GM23338 (cell line): ENCODE measurements around the gene CHRD. TPM values are rescaled to one million over a fixed set of nuclear protein-coding genes. Genes with fewer than 3 reads are reported as not detected.

Experiments
- ATAC-seq: fragments of 200-7000 bp; cut with Tn5 transposase; 3 replicates; pipeline ENCODE4 v1.9.1; 2020
- DNase-seq: peaks from one replicate; pipeline ENCODE4 v3.0.0-alpha.2; 2015; ENCODE audit warnings: low spot score
- H2AFZ ChIP-seq: fragments of 200-600 bp; sonication (generic); 2 replicates; pipeline ENCODE4 v1.8.0; 2016; ENCODE audit warnings: antibody characterized with exemption, mild to moderate bottlenecking, moderate library complexity
- H3F3A ChIP-seq: fragments of 200-600 bp; sonication (generic); replicated peaks from 2 replicates; pipeline ENCODE4 v1.8.0; 2017; ENCODE audit warnings: antibody characterized with exemption, mixed run types, low read depth
- H3K27ac ChIP-seq: fragments of 200-600 bp; sonication (generic); 2 replicates; pipeline ENCODE4 v1.6.1; 2016; ENCODE audit warnings: low read depth
- H3K27me3 ChIP-seq: fragments of 200-600 bp; sonication (generic); 2 replicates; pipeline ENCODE4 v1.8.0; 2016; ENCODE audit warnings: mild to moderate bottlenecking, mixed run types, moderate library complexity; ENCODE audit not compliant: insufficient read depth
- H3K36me3 ChIP-seq: fragments of 200-600 bp; sonication (generic); 2 replicates; pipeline ENCODE4 v1.8.0; 2016; ENCODE audit warnings: mild to moderate bottlenecking; ENCODE audit not compliant: insufficient read depth
- H3K4me1 ChIP-seq: fragments of 200-600 bp; sonication (generic); 2 replicates; pipeline ENCODE4 v1.8.0; 2016; ENCODE audit warnings: mild to moderate bottlenecking, moderate library complexity; ENCODE audit not compliant: insufficient read depth
- H3K4me2 ChIP-seq: fragments of 200-600 bp; sonication (generic); 2 replicates; pipeline ENCODE4 v1.7.1; 2017; ENCODE audit warnings: mixed run types
- H3K4me3 ChIP-seq: fragments of 200-600 bp; sonication (generic); 2 replicates; pipeline ENCODE4 v1.6.1; 2016; ENCODE audit warnings: mixed run types
- H3K79me2 ChIP-seq: fragments of 200-600 bp; sonication (generic); replicated peaks from 2 replicates; pipeline ENCODE4 v1.8.0; 2017; ENCODE audit warnings: mild to moderate bottlenecking; ENCODE audit not compliant: insufficient read depth
- H3K9me2 ChIP-seq: fragments of 200-600 bp; sonication (generic); 2 replicates; pipeline ENCODE4 v1.8.0; 2017; ENCODE audit not compliant: insufficient read depth
- H4K20me1 ChIP-seq: fragments of 200-600 bp; sonication (generic); replicated peaks from 2 replicates; pipeline ENCODE4 v1.8.0; 2017; ENCODE audit warnings: mild to moderate bottlenecking; ENCODE audit not compliant: insufficient read depth
- H3K27ac Mint-ChIP-seq: 2 replicates; pipeline ENCODE4 v1.8.0; 2020; ENCODE audit warnings: inconsistent platforms, mild to moderate bottlenecking, moderate library complexity, mixed read lengths
- H3K27me3 Mint-ChIP-seq: 3 replicates; pipeline ENCODE4 v1.8.0; 2022; ENCODE audit warnings: low read depth, mild to moderate bottlenecking, moderate library complexity, mixed read lengths, inconsistent platforms; ENCODE audit not compliant: insufficient read depth, poor library complexity
- H3K36me3 Mint-ChIP-seq: 3 replicates; pipeline ENCODE4 v1.8.0; 2021; ENCODE audit warnings: low read depth, mild to moderate bottlenecking, inconsistent platforms, moderate library complexity, mixed read lengths
- H3K4me1 Mint-ChIP-seq: 3 replicates; pipeline ENCODE4 v1.8.0; 2020; ENCODE audit warnings: mild to moderate bottlenecking, inconsistent platforms, mixed read lengths
- H3K4me3 Mint-ChIP-seq: 3 replicates; pipeline ENCODE4 v1.8.0; 2021; ENCODE audit warnings: moderate library complexity, mild to moderate bottlenecking, inconsistent platforms, mixed read lengths
- H3K9me3 Mint-ChIP-seq: 3 replicates; pipeline ENCODE4 v1.8.0; 2020; ENCODE audit warnings: moderate library complexity, mild to moderate bottlenecking, inconsistent platforms, mixed read lengths
- CREB1 ChIP-seq: fragments of 250-450 bp; sonication (Bioruptor Pico); IDR thresholded peaks from 2 replicates; pipeline ENCODE4 v1.5.0; 2020; ENCODE audit warnings: low read depth, mild to moderate bottlenecking, moderate library complexity
- CTCF ChIP-seq, 2 experiments: fragments of 200-600 bp in 1 of 2; sonication (generic) in 1 of 2; conservative IDR thresholded peaks; 2 replicates each; pipeline versions ENCODE4 v1.5.1 to v1.6.1; 2016 to 2017; ENCODE audit warnings: antibody characterized with exemption in 2 of 2, low read depth in 2 of 2, mild to moderate bottlenecking in 2 of 2, moderate library complexity in 1 of 2
- ETS1 ChIP-seq: IDR thresholded peaks from 2 replicates; pipeline ENCODE4 v1.6.1; 2016; ENCODE audit warnings: antibody characterized with exemption
- EZH2 ChIP-seq: fragments of 200-600 bp; sonication (generic); IDR thresholded peaks from one replicate; pipeline ENCODE4 v1.8.0; 2017; ENCODE audit warnings: antibody characterized with exemption, mild to moderate bottlenecking, low read depth; ENCODE audit not compliant: unreplicated experiment
- EZH2phosphoT487 ChIP-seq: fragments of 200-600 bp; sonication (generic); IDR thresholded peaks from one replicate; pipeline ENCODE4 v1.8.1; 2018; ENCODE audit warnings: antibody characterized with exemption; ENCODE audit not compliant: unreplicated experiment
- JUNB ChIP-seq: IDR thresholded peaks from one replicate; pipeline ENCODE4 v1.6.1; 2016; ENCODE audit warnings: antibody characterized with exemption; ENCODE audit not compliant: unreplicated experiment
- NANOG ChIP-seq: IDR thresholded peaks from 2 replicates; pipeline ENCODE4 v1.6.1; 2016; ENCODE audit warnings: antibody characterized with exemption, borderline replicate concordance
- POLR2AphosphoS5 ChIP-seq: IDR thresholded peaks from 2 replicates; pipeline ENCODE4 v1.6.1; 2016; ENCODE audit warnings: antibody characterized with exemption, low read depth
- REST ChIP-seq: IDR thresholded peaks from one replicate; pipeline ENCODE4 v1.6.1; 2018; ENCODE audit warnings: antibody characterized with exemption; ENCODE audit not compliant: unreplicated experiment
- STAT1 ChIP-seq: IDR thresholded peaks from one replicate; pipeline ENCODE4 v1.6.1; 2016; ENCODE audit warnings: antibody characterized with exemption; ENCODE audit not compliant: unreplicated experiment
- ZNF114 ChIP-seq: fragments of 250-450 bp; sonication (Bioruptor Pico); IDR thresholded peaks from 2 replicates; pipeline ENCODE4 v1.5.0; 2020; ENCODE audit warnings: mild to moderate bottlenecking, moderate library complexity
- ZNF331 ChIP-seq: fragments of 250-450 bp; sonication (Bioruptor Pico); IDR thresholded peaks from 2 replicates; pipeline ENCODE4 v1.5.0; 2020; ENCODE audit warnings: low read depth, mild to moderate bottlenecking, moderate library complexity
- ZNF462 ChIP-seq: fragments of 250-450 bp; sonication (Bioruptor Pico); IDR thresholded peaks from 2 replicates; pipeline ENCODE4 v1.5.0; 2020; ENCODE audit warnings: mild to moderate bottlenecking, moderate library complexity
- polyA plus RNA-seq: library from polyadenylated mRNA; unstranded; fragments of >200 nt; fragmentation: Nextera tagmentation; extraction: Ambion mirVana; gene quantifications from 2 replicates; pipeline ENCODE4 v1.2.1, GENCODE V29; 2016
- total RNA-seq: library from RNA; depleted of rRNA; stranded (reverse); fragments of >200 nt; shearing (Covaris generic); gene quantifications from 2 replicates; pipeline ENCODE4 v1.2.3, GENCODE V29; 2014

CHRD gene
- total and polyA plus RNA-seq, 2 experiments from 2014 or later, result 0.34 to 0.66 TPM

- no peak overlapping the region for H2AFZ ChIP-seq
- no peak overlapping the region for H3K4me3 ChIP-seq
- Mint-ChIP-seq H3K27ac (no peak overlapping the region), H3K27me3 (peaks cover 5% of the 10 kb centered on the region), H3K9me3 (no peaks in the 10 kb centered on the region), H3K4me1 (peaks cover 11% of the 10 kb centered on the region), H3K36me3 (peaks cover 27% of the 10 kb centered on the region), H3K4me3 (no peak overlapping the region)
- DNase-seq (no peak), ATAC-seq (no peak)
- H3K27ac ChIP-seq, result peak overlapping the region; percentile 50; the same call in 1 of the 2 replicates
- no peaks in the 10 kb centered on the region for H3K36me3 ChIP-seq
- H3K27me3 ChIP-seq, result no peaks in the 10 kb centered on the region
- H3K4me1 ChIP-seq, result peaks cover 6% of the 10 kb centered on the region; the same call in 1 of the 2 replicates
- no peaks in the 10 kb centered on the region for H3K9me2 ChIP-seq
- no peak for TF ChIP-seq ZNF114 (CRISPR knock-in tag)
- TF ChIP-seq CTCF (conservative IDR thresholded peaks at IDR 0.05; ENCODE audit: low read depth in 2 of 2), result no peak
- no peak for TF ChIP-seq REST
- TF ChIP-seq CREB1 (CRISPR knock-in tag), result no peak
- no peak for TF ChIP-seq ETS1
- TF ChIP-seq JUNB, result no peak
- no peak for TF ChIP-seq ZNF462
- no peak for TF ChIP-seq NANOG
- no peak for TF ChIP-seq POLR2AphosphoS5
- TF ChIP-seq STAT1, result no peak
- no peak for TF ChIP-seq EZH2
- TF ChIP-seq ZNF331 (CRISPR knock-in tag), result no peak
- TF ChIP-seq EZH2phosphoT487, result no peak
- H3K4me2 ChIP-seq, result no peak overlapping the region
- peaks cover 7% of the 10 kb centered on the region; the same call in 1 of the 2 replicates for H4K20me1 ChIP-seq
- 0 out of 2 replicates have a peak, but pooled peaks cover 2% of the 10 kb centered on the region for H3F3A ChIP-seq
- no peaks in the 10 kb centered on the region for H3K79me2 ChIP-seq
Observed at GRCh38 chr3:184350618-184351017, 29.2 kb upstream of the CHRD start.
